IPS DF 6.9 (cell line): ENCODE measurements around the gene DYRK1A.

Experiments
- DNase-seq: peaks from one replicate; pipeline ENCODE4 v3.0.0-alpha.2; 2013; ENCODE audit warnings: low read depth, low spot score
- H3K27ac ChIP-seq: one replicate; pipeline ENCODE4 v1.5.1; 2013; ENCODE audit warnings: low read length, control low read depth
- H3K27me3 ChIP-seq: 2 replicates; pipeline ENCODE4 v1.6.1; 2013; ENCODE audit warnings: mild to moderate bottlenecking, low read length; ENCODE audit not compliant: control insufficient read depth, insufficient read depth
- H3K36me3 ChIP-seq: 2 replicates; pipeline ENCODE4 v1.6.1; 2013; ENCODE audit warnings: low read length; ENCODE audit not compliant: control insufficient read depth, insufficient read depth
- H3K4me1 ChIP-seq: 2 replicates; pipeline ENCODE4 v1.6.1; 2013; ENCODE audit warnings: low read length; ENCODE audit not compliant: control insufficient read depth, insufficient read depth
- H3K4me3 ChIP-seq: 2 replicates; pipeline ENCODE4 v1.5.1; 2013; ENCODE audit warnings: mild to moderate bottlenecking, low read length
- H3K9me3 ChIP-seq: 2 replicates; pipeline ENCODE4 v1.6.1; 2013; ENCODE audit warnings: low read length, inconsistent platforms; ENCODE audit not compliant: control insufficient read depth, insufficient read depth
- WGBS: extraction: QIAGEN DNeasy Blood & Tissue Kit; methylation state at CpG from one replicate; pipeline ENCODE4 v1.1.7; 2013; ENCODE audit warnings: mixed read lengths, missing lambda C conversion rate; ENCODE audit not compliant: insufficient read length, insufficient coverage; 5-methylcytosine and 5-hydroxymethylcytosine counted together

DYRK1A gene

GRCh38 chr21:37339552-37339939, 27.0 kb upstream of the DYRK1A start:
- H3K4me3 ChIP-seq = no peak overlapping the region

DNA sequence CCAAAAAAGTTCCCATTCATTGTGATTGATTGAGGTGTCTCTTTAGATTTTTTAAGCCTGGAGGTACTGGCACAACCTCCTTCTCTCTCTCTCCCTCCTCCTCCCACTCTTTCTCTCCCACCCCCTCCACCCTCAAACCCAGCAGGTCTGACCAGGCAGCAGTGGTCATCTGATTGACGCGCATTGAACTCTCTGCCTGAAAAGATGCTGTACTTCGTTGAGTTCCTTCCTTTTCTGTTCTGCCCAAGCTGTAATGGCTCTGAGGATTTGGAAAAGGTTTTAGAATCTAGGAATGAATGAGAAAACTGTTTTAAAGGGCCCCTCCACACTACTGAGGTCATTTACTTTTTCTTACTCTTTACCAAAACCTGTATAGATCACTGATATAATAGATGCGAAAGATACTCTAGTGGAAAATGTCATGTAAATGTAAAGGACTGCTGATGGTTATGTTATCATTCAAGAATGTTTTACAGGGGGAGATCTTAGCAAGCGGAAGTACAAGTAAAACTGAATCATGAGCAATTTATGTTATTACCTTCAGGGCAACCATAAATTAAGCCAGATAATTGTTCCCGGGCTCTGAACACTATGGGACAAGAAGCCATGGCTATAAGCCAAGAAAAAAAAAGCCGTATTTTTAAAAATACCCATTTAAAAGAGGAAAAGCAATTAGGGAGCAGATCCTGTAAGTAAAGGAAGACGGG, 25.2 kb upstream of the DYRK1A start:
- DNase-seq = no peak
- Histone ChIP-seq H3K4me1 (no peaks in the 10 kb centered on the region), H3K27me3 (no peaks in the 10 kb centered on the region), H3K36me3 (no peaks in the 10 kb centered on the region), H3K9me3 (no peaks in the 10 kb centered on the region), H3K4me3 (no peak overlapping the region), H3K27ac (no peak overlapping the region)
- no CpG with 5 or more reads among the region's 8 CpGs for WGBS

More at GRCh38 chr21:37339552-37339939, 27.0 kb upstream of the DYRK1A start:
- no peak for DNase-seq
- Histone ChIP-seq H3K36me3 (no peaks in the 10 kb centered on the region), H3K9me3 (no peaks in the 10 kb centered on the region), H3K4me1 (no peaks in the 10 kb centered on the region), H3K27ac (no peak overlapping the region), H3K27me3 (no peaks in the 10 kb centered on the region)
- WGBS = no CpG with 5 or more reads among the region's 1 CpG

GRCh38 chr21:37342046-37342632, 24.4 kb upstream of the DYRK1A start:
- no peak for DNase-seq
- no peak overlapping the region for H3K4me3 ChIP-seq
- H3K36me3 ChIP-seq = no peaks in the 10 kb centered on the region
- no peaks in the 10 kb centered on the region for H3K27me3 ChIP-seq
- no peaks in the 10 kb centered on the region for H3K9me3 ChIP-seq
- WGBS = no CpG with 5 or more reads among the region's 9 CpGs
- H3K4me1 ChIP-seq = no peaks in the 10 kb centered on the region
- H3K27ac ChIP-seq = no peak overlapping the region

DNA sequence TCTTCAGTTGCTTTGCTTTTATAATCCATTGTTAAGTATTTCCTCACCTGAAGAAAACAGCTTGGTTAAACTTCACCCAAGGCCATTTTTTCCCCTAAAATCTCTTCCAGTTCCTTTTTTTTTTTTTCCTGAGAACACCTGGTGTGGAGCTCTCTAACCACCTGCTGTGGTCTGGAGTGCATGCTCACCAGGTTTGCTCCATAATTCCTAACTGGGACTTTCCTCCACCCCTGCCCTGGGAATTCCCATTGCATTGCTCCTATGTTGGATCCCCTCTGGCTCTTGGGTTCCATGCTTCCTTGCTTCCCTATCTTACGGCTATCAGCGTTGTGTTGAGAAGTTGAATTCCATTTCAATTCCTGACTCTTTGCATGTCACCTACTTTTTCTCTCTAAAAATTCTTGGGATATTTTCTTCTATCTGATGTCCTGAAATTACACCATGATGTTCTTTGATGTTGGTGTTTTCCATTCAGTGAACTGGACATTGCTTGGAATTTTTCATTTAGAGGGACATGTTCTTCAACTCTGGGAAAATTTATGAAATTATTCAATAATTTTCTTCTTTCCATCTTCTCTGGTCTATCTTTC, 19.6 kb upstream of the DYRK1A start:
- no peaks in the 10 kb centered on the region for H3K27me3 ChIP-seq
- H3K27ac ChIP-seq = no peak overlapping the region
- DNase-seq = no peak
- H3K9me3 ChIP-seq = no peaks in the 10 kb centered on the region
- no peaks in the 10 kb centered on the region for H3K36me3 ChIP-seq
- no CpG with 5 or more reads among the region's 2 CpGs for WGBS
- no peak overlapping the region for H3K4me3 ChIP-seq
- no peaks in the 10 kb centered on the region for H3K4me1 ChIP-seq

DNA sequence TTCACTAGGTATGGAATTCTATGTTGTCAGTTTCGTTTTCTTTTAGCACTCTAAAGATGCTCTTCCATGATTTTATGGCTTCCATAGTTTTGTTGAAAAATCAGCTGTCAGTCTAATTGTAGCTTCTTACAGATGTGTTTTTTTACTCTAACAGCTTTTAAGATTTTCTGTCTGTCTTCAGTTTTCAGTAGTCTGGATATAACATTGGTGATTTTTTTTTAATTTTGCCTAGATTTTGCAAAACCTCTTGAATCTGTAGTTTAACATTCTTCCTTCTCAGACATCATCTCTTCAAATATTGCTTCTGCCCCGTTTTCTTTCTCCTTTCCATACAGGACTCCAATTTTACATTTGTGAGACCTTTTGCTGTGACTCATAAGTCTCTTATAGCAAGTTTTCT, 17.9 kb upstream of the DYRK1A start:
- WGBS = no CpG with 5 or more reads among the region's 2 CpGs
- Histone ChIP-seq H3K4me1 (no peaks in the 10 kb centered on the region), H3K36me3 (no peaks in the 10 kb centered on the region), H3K4me3 (no peak overlapping the region), H3K9me3 (no peaks in the 10 kb centered on the region), H3K27ac (no peak overlapping the region), H3K27me3 (no peaks in the 10 kb centered on the region)
- no peak for DNase-seq

DNA sequence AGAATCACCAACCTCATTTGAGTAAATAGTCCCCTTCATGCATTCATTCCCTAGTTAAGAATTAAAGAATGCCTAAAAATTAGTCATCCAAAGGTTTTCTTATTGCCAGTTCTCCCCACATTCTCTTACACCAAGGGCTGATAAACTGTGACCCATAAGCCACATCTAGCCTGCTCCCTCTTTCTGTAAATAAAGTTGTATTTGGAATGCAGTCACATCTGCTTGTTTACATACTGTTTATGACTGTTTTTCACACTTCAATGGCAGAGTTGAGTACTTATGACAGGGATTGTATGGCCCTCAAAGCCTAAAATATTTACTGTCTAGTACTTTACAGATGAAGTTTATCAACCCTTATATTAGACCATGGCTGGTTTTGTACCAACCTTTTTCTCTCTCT, 16.1 kb upstream of the DYRK1A start:
- Histone ChIP-seq H3K36me3 (no peaks in the 10 kb centered on the region), H3K9me3 (no peaks in the 10 kb centered on the region), H3K4me3 (no peak overlapping the region), H3K27me3 (no peaks in the 10 kb centered on the region), H3K27ac (no peak overlapping the region), H3K4me1 (no peaks in the 10 kb centered on the region)
- DNase-seq = no peak

GRCh38 chr21:37356706-37357105, 9.9 kb upstream of the DYRK1A start:
- no peak for DNase-seq
- Histone ChIP-seq H3K36me3 (no peaks in the 10 kb centered on the region), H3K4me1 (no peaks in the 10 kb centered on the region), H3K27me3 (no peaks in the 10 kb centered on the region), H3K27ac (no peak overlapping the region), H3K9me3 (no peaks in the 10 kb centered on the region), H3K4me3 (no peak overlapping the region)
- WGBS = no CpG with 5 or more reads among the region's 5 CpGs

DNA sequence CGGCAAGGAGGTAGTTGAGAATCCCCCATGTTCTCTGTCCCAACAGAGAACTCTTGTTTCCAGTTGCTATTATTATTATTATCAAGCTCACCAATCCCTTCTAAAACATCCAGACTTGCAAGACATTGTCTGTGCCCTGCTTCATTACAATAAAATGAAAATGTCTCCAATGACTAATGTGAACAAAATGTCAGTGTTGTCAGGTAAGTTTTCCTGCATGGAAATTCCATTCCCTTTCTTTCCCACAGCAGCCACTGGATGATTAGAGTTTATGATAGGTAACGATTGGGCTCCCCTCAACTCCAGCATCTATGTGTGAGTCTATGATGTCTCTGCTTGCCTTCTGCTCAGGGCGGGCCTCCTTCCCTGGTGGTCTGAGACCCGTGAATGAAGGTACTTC, 8.9 kb upstream of the DYRK1A start:
- WGBS = no CpG with 5 or more reads among the region's 4 CpGs
- H3K27ac ChIP-seq = no peak overlapping the region

DNA sequence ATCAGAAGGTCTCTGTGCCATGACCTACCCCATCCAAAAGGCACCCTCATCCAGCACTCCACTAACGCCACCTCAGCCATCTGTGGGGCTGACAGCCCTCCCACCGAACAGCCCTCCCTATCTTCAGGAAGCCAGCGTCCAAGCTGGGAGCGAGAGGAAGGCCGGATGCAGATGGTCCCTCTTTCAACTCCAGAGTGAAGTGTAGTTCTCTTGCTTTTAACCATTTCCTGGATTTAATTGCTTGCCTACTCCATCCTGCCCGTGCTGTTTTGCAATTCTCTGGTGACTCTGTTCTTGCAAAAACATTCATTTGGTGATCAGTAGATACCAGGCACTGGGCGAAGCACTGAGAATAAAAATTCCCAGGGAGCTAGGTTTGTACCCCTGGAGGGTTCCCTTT, 8.2 kb upstream of the DYRK1A start:
- H3K4me3 ChIP-seq = no peak overlapping the region
- no peaks in the 10 kb centered on the region for H3K9me3 ChIP-seq
- H3K36me3 ChIP-seq = no peaks in the 10 kb centered on the region
- WGBS = no CpG with 5 or more reads among the region's 7 CpGs
- no peak for DNase-seq
- H3K27ac ChIP-seq = no peak overlapping the region
- no peaks in the 10 kb centered on the region for H3K4me1 ChIP-seq
- no peaks in the 10 kb centered on the region for H3K27me3 ChIP-seq

More for the DNA sequence above, 8.9 kb upstream of the DYRK1A start:
- no peaks in the 10 kb centered on the region for H3K4me1 ChIP-seq
- H3K4me3 ChIP-seq = no peak overlapping the region
- H3K27me3 ChIP-seq = no peaks in the 10 kb centered on the region
- H3K9me3 ChIP-seq = no peaks in the 10 kb centered on the region
- no peaks in the 10 kb centered on the region for H3K36me3 ChIP-seq
- no peak for DNase-seq

GRCh38 chr21:37363936-37364335, 2.6 kb upstream of the DYRK1A start:
- WGBS = no CpG with 5 or more reads among the region's 1 CpG
- H3K27ac ChIP-seq = no peak overlapping the region
- no peaks in the 10 kb centered on the region for H3K4me1 ChIP-seq
- no peaks in the 10 kb centered on the region for H3K9me3 ChIP-seq
- no peak overlapping the region for H3K4me3 ChIP-seq
- DNase-seq = no peak
- no peaks in the 10 kb centered on the region for H3K36me3 ChIP-seq
- H3K27me3 ChIP-seq = no peaks in the 10 kb centered on the region

GRCh38 chr21:37364722-37365121, 1.9 kb upstream of the DYRK1A start:
- DNase-seq = no peak
- Histone ChIP-seq H3K4me3 (no peak overlapping the region), H3K27ac (no peak overlapping the region), H3K36me3 (no peaks in the 10 kb centered on the region), H3K4me1 (no peaks in the 10 kb centered on the region), H3K9me3 (no peaks in the 10 kb centered on the region), H3K27me3 (no peaks in the 10 kb centered on the region)
- no CpG with 5 or more reads among the region's 7 CpGs for WGBS
